ENCODE measurements around the gene HTRA1. TPM values are rescaled to one million over a fixed set of nuclear protein-coding genes. Genes with fewer than 3 reads are reported as not detected.

Gene HTRA1
- total RNA-seq, 1 donor from 2014 or later = 3.5 TPM

GRCh38 chr10:122500194-122500593 lies 38.8 kb downstream of the HTRA1 start:
- H3K27me3 Mint-ChIP-seq = peaks cover 19% of the 10 kb centered on the region
- H3K4me3 Mint-ChIP-seq (ENCODE audit: low read depth) = no peak overlapping the region
- no peak for TF ChIP-seq CTCF (IDR thresholded peaks at IDR 0.05; ENCODE audit: unreplicated experiment)
- H3K27ac Mint-ChIP-seq = no peak overlapping the region
- no peaks in the 10 kb centered on the region for H3K9me3 Mint-ChIP-seq (ENCODE audit: low read depth)
- peaks cover 4% of the 10 kb centered on the region for H3K4me1 Mint-ChIP-seq (ENCODE audit: low read depth)
- no peaks in the 10 kb centered on the region for H3K36me3 Mint-ChIP-seq (ENCODE audit: insufficient read depth)
- no peak for DNase-seq (ENCODE audit: low spot score, unreplicated experiment)

GRCh38 chr10:122500726-122501125 lies 39.4 kb downstream of the HTRA1 start:
- Mint-ChIP-seq H3K4me3 (ENCODE audit: low read depth) (no peak overlapping the region), H3K9me3 (ENCODE audit: low read depth) (no peaks in the 10 kb centered on the region), H3K36me3 (ENCODE audit: insufficient read depth) (no peaks in the 10 kb centered on the region), H3K4me1 (ENCODE audit: low read depth) (peaks cover 2% of the 10 kb centered on the region), H3K27ac (no peak overlapping the region), H3K27me3 (peaks cover 18% of the 10 kb centered on the region)
- no peak for DNase-seq (ENCODE audit: low spot score, unreplicated experiment)
- TF ChIP-seq CTCF (IDR thresholded peaks at IDR 0.05; ENCODE audit: unreplicated experiment) = no peak

GRCh38 chr10:122503012-122503411 lies 41.7 kb downstream of the HTRA1 start:
- H3K4me3 Mint-ChIP-seq (ENCODE audit: low read depth) = no peak overlapping the region
- no peaks in the 10 kb centered on the region for H3K9me3 Mint-ChIP-seq (ENCODE audit: low read depth)
- no peaks in the 10 kb centered on the region for H3K36me3 Mint-ChIP-seq (ENCODE audit: insufficient read depth)
- TF ChIP-seq CTCF (IDR thresholded peaks at IDR 0.05; ENCODE audit: unreplicated experiment) = no peak
- no peaks in the 10 kb centered on the region for H3K4me1 Mint-ChIP-seq (ENCODE audit: low read depth)
- H3K27ac Mint-ChIP-seq = no peak overlapping the region
- DNase-seq (ENCODE audit: low spot score, unreplicated experiment) = no peak
- peaks cover 22% of the 10 kb centered on the region for H3K27me3 Mint-ChIP-seq

DNA sequence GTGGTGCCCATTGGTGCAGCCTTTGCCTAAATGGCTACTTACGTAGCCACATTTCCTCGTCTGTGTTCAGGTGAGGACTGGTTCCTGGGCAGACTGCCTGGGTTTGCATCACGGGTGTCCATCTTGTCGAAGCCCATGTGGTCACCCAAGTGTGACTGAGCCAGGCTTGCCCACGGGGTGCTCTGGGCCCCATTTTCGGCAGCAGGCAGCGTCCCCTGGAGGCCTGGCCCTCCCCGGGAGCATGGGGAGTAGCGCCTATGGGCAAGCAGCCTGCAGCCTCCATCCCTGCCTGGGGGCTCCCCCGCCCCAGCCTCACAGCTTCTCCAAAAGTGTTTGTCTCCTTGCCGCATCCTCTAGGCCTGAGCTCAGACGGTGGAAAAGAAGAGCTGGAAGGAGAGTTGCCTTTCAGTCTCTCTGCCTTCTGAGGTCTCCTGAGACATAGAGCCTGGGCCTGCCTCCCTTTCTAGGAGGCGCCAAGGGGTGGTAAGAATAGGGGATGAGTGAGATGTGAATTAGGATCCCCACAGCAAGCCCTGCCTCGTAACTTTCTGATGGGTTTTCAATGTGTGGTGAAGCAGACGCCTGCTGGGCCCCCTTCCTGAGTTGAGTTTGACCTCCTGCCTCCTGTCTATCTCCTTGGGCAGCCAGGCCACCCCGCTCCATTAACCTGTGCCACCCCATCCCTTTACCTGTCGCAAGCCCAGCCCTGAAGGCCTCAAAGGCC lies 42.7 kb downstream of the HTRA1 start:
- H3K4me1 Mint-ChIP-seq (ENCODE audit: low read depth) = no peaks in the 10 kb centered on the region
- no peak for TF ChIP-seq CTCF (IDR thresholded peaks at IDR 0.05; ENCODE audit: unreplicated experiment)
- H3K4me3 Mint-ChIP-seq (ENCODE audit: low read depth) = no peak overlapping the region
- H3K9me3 Mint-ChIP-seq (ENCODE audit: low read depth) = no peaks in the 10 kb centered on the region
- DNase-seq (ENCODE audit: low spot score, unreplicated experiment) = no peak
- H3K27ac Mint-ChIP-seq = no peak overlapping the region
- H3K27me3 Mint-ChIP-seq = peaks cover 23% of the 10 kb centered on the region
- H3K36me3 Mint-ChIP-seq (ENCODE audit: insufficient read depth) = no peaks in the 10 kb centered on the region

- Mint-ChIP-seq H3K36me3 (ENCODE audit: insufficient read depth) (no peaks in the 10 kb centered on the region), H3K4me3 (ENCODE audit: low read depth) (no peak overlapping the region), H3K4me1 (ENCODE audit: low read depth) (no peaks in the 10 kb centered on the region), H3K27me3 (peaks cover 25% of the 10 kb centered on the region), H3K9me3 (ENCODE audit: low read depth) (no peaks in the 10 kb centered on the region), H3K27ac (no peak overlapping the region)
- no peak for TF ChIP-seq CTCF (IDR thresholded peaks at IDR 0.05; ENCODE audit: unreplicated experiment)
- DNase-seq (ENCODE audit: low spot score, unreplicated experiment) = no peak
Observed at GRCh38 chr10:122504610-122504950, 43.2 kb downstream of the HTRA1 start.
